Measurements from ENCODE around the gene ZNF554.
"Not testable (repeated sequence)": the region's sequence is repeated elsewhere in the genome, so short reads cannot be mapped to it uniquely, and the experiment has no call there.

ZNF554 gene

DNA sequence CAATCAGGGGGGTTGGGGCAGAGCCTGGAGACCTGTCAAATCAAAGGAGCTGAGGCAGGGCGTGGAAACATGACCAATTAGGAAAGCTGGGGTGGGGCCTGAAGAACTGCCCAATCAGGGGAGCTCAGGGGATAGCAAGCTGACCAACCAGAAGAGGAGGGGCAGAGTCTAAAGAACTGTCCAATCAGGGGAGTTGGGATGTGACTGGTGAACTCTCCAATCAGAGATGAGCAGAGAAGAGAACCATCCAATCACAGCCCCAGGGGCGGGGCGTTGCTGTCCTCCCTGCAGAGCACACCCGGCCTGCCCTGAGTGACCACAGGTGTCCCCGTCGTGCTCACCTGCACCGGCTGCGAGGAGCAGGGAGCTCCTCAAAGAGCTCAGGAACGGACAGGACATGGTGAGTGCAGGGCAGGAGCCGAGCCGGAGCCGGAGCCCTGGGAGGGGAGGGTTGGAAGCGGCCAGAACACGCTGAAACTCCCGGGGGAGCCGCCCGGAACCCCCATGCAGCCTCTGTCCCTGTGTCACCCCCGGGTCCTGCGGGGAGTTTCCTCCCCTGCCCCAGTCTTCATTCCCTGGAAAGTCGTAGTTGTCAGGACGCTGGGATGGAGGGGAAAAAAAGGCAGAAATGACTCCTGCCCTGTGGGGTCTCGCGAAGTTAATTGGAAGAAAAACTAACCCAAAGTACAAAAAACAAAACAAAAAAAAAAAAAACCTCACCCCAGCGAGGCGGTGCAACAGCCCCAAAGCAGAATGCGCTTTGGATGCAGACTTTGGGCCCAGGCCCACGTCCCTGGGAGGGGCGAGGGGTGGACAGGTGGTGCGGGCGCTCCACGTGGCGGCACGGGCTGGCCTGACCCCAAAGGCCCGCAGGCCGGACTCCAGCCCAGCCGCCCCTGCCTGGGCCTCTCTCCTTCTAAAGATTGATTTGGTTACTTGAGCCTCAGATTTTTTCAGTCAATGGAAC, 47.6 kb downstream of the ZNF554 start, which contains the start of gene ZNF556:
TSS of gene ZNF556 (plus strand) at position 311 of the 967 bp plus-strand sequence. CDS start at position 398, 87 bp downstream.
- no peak for DNase-seq (ENCODE audit: low read depth)

DNA sequence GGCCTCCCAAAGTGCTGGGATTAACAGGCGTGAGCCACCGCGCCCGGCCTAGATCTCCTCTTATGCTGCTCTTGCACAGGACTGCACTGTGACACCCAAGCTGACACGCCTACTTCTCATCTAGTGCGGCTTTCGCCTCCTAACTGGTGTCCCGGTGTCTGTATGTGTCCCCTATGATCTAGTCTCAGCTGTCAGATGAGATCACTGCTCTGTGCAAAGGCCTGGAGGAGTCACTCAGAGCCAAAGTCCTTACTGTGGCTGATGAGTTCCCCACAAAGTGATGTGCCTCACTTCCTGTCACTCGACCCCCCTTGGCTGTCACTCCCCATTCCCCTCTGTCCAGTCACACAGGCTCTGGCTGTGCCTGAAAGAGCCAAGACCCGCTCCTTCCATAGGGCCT, 50.0 kb downstream of the ZNF554 start:
- DNase-seq (ENCODE audit: low read depth): no peak

DNA sequence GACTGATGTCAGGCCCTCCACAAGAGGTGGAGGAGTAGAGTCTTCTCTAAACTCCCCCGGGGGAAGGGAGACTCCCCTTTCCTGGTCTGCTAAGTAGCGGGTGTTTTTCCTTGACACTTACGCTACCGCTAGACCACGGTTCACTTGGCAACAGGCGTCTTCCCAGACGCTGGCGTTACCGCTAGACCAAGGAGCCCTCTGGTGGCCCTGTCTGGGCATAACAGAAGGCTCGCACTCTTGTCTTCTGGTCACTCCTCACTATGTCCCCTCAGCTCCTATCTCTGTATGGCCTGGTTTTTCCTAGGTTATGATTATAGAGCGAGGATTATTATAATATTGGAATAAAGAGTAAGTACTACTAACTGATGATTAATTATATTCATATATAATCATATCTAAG, 52.5 kb downstream of the ZNF554 start:
- DNase-seq (ENCODE audit: low read depth): not testable (repeated sequence)

DNA sequence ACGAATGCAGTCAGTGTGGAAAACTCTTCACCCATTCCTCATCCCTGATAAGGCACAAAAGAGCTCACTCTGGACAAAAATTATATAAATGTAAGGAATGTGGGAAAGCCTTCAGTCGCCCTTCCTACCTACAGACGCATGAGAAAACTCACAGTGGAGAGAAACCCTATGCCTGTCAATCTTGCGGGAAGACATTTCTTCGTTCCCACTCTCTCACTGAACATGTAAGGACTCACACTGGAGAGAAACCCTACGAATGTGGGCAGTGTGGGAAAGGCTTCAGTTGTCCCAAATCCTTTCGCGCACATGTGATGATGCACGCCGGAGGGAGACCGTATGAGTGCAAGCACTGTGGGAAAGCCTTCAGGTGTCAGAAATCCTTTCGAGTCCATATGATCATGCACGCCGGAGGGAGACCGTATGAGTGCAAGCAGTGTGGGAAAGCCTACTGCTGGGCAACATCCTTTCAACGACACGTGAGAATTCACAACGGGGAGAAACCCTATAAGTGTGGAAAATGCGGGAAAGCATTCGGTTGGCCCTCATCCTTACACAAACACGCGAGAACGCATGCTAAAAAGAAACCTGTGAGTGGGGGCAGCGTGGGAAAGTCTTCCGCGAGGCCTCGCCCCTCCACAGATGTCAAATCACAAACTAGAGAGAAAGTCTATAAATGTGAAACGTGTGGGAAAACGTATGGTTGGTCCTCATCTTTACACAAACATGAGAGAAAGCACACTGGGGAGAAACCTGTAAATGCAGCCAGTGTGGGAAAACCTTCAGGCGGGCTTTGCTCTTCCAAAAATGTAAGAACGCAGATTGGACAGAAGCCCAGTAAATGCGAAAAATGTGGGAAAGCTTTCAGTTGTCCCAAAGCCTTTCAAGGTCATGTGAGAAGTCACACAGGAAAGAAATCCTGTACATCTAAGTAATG, 58.0 kb downstream of the ZNF554 start:
- no peak for DNase-seq (ENCODE audit: low read depth)

DNA sequence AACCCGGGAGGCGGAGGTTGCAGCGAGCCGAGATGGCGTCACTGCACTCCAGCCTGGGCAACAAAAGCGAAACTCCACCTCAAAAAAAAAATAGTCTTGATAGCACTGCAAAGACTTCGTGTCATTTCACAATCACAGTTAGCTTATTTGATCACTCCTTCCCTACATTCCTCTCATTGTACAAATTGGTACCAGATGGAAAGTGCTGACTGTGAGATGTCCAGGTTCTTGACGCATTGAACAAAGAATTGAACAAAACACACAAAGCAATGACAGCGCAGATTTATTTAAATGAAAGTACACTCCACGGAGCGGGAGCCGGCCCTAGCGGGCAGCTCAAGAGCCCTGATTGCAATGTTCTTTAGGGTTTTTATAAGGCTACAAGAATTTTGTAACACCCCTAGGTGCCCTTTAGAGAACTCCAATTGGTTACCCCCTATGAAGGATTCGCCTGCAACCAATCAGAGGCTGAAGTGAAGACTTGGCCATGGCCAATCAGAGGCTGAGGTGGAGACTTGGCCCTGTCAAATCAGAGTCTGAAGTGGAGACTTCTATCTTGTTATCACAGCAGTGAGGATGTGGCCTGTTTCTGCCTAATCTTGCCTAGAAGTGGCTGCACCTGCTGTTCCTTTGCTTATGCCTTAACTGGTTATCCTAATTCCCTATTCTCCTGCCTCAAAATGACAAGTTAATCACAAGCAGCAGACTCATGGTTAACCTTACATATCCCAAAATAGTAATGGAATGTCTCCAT, 64.2 kb downstream of the ZNF554 start:
- DNase-seq (ENCODE audit: low read depth): no peak

DNA sequence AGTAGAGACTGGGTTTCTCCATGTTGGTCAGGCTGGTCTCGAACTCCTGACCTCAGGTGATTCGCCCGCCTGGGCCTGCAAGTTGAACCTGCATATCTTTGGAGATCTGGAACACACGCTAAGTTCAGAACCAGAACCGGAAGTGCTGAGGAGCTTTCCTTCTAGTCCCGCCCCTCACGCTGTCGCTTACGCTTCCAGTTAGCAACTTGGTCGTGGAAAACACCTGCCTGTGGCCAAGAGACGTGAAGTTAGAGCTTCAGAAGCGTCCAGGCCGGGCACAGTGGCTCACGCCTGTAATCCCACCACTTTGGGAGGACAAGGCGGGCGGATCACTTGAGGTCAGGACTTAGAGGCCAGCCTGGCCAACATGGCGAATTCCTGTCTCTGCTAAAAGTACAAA, 66.1 kb downstream of the ZNF554 start:
- no peak for DNase-seq (ENCODE audit: low read depth)

Data from activated T-cell treated with anti-CD3 and anti-CD28 coated beads for 1 hour (primary cell).